DMS53 treated with DMSO at 0.1 percent for 48 hours (cell line): ENCODE data around the gene GINS2.

Source experiments
- DNase-seq: peaks from one replicate; lab custom pipeline; 2025; ENCODE audit not compliant: unreplicated experiment; lab: John Stamatoyannopoulos, UW

The GINS2 gene

GRCh38 chr16:85716680-85717038 lies 27.9 kb upstream of the GINS2 start:
- DNase-seq, result no peak

- DNase-seq, result no peak
Observed at GRCh38 chr16:85716022-85716679, 27.4 kb upstream of the GINS2 start.

- DNase-seq, result peak; percentile 76
Observed at GRCh38 chr16:85715169-85716021, 26.6 kb upstream of the GINS2 start.

GRCh38 chr16:85712801-85713200 lies 24.0 kb upstream of the GINS2 start:
- DNase-seq, result no peak

GRCh38 chr16:85711982-85712587 lies 23.3 kb upstream of the GINS2 start:
- DNase-seq, result no peak

GRCh38 chr16:85710732-85711131 lies 22.0 kb upstream of the GINS2 start:
- no peak for DNase-seq

- DNase-seq, result no peak
Observed at GRCh38 chr16:85709766-85710585, 21.2 kb upstream of the GINS2 start.

- no peak for DNase-seq
Observed at GRCh38 chr16:85708338-85708737, 19.6 kb upstream of the GINS2 start.

- peak; percentile 40 for DNase-seq
Observed at GRCh38 chr16:85707528-85708095, 18.9 kb upstream of the GINS2 start.

GRCh38 chr16:85706449-85707034 lies 17.8 kb upstream of the GINS2 start:
- DNase-seq, result no peak

- DNase-seq, result no peak
Observed at GRCh38 chr16:85704900-85705846, 16.4 kb upstream of the GINS2 start.

GRCh38 chr16:85704011-85704410 lies 15.3 kb upstream of the GINS2 start:
- DNase-seq, result no peak

GRCh38 chr16:85699628-85700027 lies 10.9 kb upstream of the GINS2 start:
- no peak for DNase-seq

- no peak for DNase-seq
Observed at GRCh38 chr16:85698935-85699558, 10.3 kb upstream of the GINS2 start.

- DNase-seq, result no peak
Observed at GRCh38 chr16:85698459-85698891, 9.7 kb upstream of the GINS2 start.

- DNase-seq, result peak; percentile 69
Observed at GRCh38 chr16:85697431-85697830, 8.7 kb upstream of the GINS2 start.

GRCh38 chr16:85696781-85697180 lies 8.0 kb upstream of the GINS2 start:
- no peak for DNase-seq

GRCh38 chr16:85695196-85696128 lies 6.7 kb upstream of the GINS2 start:
- DNase-seq, result no peak
